Lower leg skin (tissue), 3 donors: ENCODE data around the gene DYRK3.

ENCODE experiments used
- POLR2A ChIP-seq, 2 donors: fragments of 450-650 bp; IDR thresholded peaks; one replicate each; pipeline ENCODE4 v1.6.1; 2016 to 2017; ENCODE audit warnings: antibody characterized with exemption in 2 of 2, mild to moderate bottlenecking in 1 of 2, moderate library complexity in 1 of 2
- TF ChIP-seq, protein P1 (sequence below), 3 donors: fragments of 450-650 bp; IDR thresholded peaks; one replicate each; pipeline ENCODE4 v1.5.1; 2016; ENCODE audit warnings: antibody characterized with exemption in 3 of 3, mild to moderate bottlenecking in 3 of 3, moderate library complexity in 2 of 3

DNA sequence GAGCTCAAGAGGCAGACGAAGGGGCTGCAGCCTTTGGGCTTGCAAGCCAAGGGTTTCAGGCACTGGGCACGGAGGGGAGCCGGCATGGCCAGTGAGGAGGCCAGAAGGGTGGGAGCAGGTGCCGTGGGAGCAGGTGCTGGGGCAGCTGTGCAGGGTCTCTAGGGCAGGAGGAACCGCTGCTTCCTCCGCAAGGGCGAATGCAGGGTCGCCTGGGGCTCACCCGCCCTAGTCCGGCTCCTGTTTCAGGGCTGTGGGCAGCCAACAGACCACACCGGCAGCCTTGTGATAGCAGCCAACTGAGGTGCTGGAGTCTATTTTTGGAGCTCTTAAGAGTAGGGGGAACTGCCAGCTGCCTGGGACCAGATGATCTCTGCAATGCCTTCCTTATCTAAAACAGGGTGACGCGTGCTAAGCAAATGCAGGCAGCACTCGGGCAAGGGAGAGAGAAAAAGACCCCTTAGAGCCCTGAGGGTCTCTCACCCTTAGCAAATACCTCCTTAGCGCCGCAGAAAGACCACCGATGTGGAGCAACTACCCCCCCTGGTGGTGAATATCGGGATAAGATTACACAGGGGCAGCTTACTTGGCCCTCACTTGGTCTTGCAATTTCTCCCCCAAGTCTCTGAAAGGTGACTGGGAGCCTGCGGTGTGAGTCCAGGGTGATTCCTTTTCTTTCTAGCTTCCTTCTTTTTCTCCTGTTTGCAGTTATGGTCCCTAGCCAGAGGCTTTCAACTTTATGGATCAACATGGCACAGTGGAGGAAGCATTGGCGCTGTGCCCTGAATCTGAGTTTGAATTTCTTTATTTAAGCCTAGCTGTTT lies 28.7 kb downstream of the DYRK3 start:
- TF ChIP-seq, protein P1, sequence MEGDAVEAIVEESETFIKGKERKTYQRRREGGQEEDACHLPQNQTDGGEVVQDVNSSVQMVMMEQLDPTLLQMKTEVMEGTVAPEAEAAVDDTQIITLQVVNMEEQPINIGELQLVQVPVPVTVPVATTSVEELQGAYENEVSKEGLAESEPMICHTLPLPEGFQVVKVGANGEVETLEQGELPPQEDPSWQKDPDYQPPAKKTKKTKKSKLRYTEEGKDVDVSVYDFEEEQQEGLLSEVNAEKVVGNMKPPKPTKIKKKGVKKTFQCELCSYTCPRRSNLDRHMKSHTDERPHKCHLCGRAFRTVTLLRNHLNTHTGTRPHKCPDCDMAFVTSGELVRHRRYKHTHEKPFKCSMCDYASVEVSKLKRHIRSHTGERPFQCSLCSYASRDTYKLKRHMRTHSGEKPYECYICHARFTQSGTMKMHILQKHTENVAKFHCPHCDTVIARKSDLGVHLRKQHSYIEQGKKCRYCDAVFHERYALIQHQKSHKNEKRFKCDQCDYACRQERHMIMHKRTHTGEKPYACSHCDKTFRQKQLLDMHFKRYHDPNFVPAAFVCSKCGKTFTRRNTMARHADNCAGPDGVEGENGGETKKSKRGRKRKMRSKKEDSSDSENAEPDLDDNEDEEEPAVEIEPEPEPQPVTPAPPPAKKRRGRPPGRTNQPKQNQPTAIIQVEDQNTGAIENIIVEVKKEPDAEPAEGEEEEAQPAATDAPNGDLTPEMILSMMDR (IDR thresholded peaks at IDR 0.05): peak in 1 of 3 donors; percentile 75
- TF ChIP-seq POLR2A (IDR thresholded peaks at IDR 0.05): no peak
